GM18508 (cell line): ENCODE results near the gene PARD6G.
A peak's percentile ranks its signal among the peaks of the same experiment; 100 is the strongest.

Experiments used
- ATAC-seq: cut with Tn5 transposase; IDR thresholded peaks from one replicate; pipeline ENCODE4 v1.9.1; 2021; ENCODE audit warnings: moderate number of reproducible peaks; ENCODE audit not compliant: insufficient read depth, unreplicated experiment

The PARD6G gene

DNA sequence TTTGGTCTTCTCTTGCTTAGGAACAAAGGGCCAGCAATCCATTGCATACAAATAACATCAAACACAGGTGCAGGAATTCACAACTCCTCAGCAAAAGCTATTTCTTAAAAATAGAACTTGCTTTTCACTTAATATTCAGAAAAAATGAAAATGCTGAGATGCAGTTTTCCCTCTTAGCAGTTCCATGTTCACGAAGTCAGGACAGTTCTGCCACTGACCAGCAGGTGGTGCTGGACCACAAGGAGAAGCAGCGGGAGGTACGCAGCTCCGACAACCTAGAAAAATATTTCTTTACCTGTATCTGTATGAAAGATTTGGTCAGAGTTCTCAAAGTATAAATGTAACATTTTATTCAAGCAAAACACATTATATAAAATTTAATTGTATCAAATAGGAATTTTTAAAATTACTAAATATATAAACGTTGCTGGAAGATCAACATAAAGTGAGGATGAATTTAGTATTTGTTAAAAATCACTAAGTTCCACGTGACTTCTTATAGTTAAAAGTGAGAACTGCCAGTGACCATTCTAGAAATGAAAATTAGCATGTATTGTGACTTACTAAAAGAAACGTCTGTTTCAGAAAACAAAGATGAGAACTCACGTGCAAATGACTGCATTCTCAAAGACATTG lies 89.5 kb downstream of the PARD6G start:
- ATAC-seq: no peak

DNA sequence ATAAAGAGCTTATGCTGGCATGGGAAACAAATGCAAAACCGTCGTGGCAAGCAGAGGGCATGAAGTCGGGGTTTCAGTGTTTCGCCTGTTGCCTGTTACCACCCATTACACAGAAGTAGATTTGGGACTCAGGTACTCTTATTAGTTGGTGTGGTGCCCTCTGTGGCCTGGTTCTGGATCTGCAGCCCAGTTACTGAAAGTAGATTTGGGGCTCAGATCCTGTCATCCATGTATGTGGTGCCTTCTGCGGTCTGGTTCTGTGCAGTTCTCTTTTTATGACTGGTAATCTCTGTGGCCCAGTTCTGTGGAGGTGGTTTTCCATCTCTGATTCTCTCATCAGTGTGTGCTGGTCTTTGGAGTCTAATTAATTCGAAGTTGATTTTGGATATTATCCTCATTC lies 93.0 kb downstream of the PARD6G start:
- ATAC-seq: peak; percentile 58

DNA sequence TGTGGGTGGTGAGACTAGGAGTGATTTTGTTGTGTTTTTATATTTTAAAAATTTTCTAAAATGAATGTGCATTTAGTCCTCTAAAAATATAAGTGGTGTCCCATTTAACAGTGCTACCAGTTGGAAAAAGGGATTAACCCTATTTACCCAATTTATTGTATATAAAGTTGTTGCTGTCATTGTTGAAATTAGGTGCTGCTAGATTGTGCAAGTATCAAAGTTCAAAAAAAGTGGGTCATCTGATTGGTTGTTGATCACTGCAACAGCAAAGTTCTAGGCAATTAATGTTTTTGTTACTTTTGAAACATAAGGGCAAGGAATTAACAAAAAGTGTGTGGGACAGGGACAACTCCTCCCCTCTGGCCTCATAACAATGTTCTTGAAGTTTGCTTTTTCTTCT lies 97.6 kb downstream of the PARD6G start:
- ATAC-seq: no peak

DNA sequence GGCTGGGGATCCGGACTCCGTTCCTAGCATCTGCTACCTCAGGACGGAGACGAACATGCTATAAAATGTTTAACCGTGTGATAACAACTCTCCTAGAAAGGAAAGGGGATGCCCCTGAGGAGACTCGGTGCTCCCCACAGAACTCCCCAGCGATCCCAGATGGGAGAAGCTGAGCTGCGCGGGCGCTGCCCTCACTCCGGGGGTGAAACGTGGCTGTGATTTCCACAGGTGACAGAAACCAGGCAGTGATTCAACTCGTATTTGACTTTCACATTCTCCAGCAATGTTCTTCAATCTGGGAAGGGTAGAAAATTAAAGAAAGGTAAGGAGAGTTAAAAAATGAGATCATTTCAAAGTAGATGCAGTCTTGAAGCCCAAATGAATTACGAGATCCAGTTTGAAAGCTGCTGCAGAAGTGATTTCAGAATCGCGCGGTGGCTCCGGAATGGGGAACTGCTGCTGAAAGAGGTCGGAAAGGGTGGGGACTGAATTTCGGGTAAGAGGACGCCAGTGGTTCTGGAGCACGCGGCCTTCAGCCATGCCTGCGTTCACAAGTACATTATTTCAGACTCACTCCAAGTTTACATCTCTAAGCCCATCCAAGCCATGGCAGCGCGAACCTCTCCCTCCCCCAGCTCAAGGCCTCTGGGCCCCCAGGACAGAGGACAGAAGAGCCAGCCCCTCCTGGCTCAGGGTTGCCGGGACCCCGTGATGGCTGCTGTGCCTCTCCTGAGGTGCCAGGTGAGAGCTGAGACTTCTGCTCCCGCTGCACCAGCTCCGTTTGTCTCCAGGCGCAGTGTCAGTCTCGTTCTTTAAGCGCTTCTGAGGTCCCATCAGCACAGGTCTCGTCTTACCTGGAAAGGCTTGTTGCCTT lies 98.8 kb downstream of the PARD6G start:
- ATAC-seq: no peak

DNA sequence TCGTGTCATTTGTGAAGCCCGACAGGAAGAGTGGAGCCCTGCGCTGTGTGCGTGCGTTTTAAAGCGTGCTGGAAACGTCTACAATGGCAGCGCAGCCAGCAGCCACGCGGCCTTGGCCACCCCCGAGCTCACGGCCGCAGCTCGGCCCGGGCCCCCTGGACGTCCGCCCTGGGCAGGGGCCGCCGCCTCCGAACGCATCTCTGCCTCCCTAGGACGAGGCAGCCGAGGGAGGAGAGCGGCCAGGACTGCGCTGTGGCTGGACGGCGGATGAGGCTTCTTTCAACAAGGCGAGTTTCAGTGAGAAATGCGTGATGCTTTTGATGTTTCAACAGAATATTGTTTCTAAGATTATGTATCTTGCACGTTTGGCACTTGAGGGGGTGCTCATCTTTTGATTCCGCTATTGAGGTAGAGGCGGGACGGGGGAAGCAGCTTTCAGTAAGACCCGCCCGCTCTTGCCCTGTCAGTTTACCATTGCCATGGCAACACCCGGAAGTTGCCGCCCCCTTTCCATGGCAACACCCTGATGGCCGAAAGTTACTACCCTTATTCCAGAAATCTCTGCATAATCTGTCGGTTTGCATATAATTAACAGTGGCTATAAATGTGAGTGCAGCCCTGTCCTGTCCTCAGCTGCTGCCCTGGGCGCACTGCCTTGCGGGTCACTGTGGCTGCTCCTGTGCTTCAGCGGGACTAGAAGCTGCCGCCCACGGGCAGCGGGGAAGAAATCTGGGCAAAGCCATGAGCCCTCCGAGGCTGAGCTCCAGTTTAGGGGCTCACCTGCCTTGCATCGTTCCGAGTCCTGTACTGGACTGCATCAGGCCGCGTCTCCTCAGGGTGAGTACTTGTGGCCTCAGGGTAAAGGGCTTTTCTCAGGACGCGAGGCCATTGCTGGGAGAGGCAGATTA lies 99.6 kb downstream of the PARD6G start:
- peak; percentile 53 for ATAC-seq

DNA sequence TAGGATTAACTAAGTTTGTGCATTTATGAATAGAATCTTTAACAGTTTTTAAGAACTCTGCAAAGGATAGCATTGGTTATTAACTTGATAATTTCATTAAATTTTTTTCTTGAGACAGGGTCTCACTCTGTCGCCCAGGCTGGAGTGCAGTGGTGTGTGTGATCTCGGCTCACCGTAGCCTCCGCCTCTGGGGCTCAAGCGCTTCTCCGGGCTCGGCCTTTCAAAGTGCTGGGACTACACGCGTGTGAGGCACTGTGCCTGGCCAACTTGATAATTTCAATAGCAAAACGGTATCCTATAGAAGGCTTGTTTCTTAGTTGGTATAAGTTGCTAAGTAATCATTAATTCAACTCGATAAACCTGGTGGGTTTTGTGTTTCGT lies 100.3 kb downstream of the PARD6G start:
- ATAC-seq: no peak

DNA sequence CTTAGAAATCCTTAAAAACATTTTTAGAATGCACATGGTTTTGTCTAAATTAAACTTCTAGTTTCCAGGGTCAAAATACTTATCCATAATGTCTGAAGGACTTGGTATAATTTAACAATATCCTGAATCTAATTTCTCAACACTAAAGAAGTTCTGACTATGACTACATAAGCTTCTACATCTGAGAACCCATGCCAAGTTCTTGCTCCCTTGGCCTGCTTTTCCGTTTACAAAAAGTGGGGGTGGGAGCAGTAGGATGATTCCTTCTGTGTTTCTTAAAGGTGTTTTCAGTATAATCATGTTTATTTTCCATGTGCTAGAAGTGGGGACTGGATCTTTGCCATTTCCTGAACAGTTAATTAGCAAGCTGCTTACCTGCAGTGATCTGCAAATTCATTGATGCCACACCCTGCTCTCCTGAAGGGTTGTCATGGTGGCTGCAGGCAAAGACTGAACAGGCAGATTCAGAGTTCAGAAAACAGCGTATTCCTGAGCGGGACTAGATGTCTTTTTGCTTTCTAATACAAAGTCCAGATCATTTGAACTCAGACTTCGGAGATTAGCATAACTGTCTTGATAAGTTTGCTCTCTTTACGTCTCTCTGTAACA lies 102.0 kb downstream of the PARD6G start:
- no peak for ATAC-seq

DNA sequence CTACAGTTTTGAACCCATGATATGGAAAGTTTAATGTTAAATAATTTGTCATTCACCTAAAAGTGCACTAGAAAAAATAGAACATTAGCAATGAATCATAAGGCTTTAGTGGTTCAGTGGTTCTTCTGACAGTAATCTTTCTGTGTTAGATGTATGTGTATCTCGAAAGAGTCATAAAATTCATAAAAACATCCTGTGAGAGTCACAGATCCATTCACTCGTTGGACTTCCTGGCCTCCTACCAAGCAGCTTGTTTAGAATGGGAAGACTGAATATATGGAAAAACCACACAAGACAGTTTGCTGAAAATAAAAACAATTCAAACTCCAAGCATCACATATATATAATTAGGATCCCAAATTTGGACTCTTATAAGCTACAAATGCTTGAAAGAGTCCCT lies 103.4 kb downstream of the PARD6G start:
- ATAC-seq: no peak

DNA sequence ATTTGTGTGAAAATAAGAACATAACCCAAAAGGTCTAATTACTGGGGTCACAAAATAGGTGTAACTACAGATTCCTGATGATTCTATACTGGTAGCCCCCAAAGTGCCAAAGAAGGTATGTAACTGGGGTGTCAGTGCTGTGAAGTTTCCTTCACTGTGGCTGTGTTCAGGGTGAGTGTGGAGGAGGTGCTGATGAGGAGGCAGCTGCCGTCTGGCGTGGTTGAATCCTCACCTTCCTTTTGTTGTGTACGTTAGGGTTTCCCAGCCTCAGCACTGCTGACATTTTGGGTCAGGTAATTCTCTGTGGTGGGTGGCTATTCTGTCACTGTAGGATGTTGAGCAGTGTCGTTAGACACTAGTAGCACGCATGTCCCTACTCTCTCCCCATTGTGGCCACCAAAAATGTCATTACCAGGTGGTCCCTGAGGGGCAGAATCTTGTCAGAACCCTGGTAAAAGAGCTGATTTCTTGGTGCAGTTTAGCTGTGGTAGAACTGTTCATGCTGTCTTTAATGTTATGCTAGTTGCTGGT lies 106.8 kb downstream of the PARD6G start:
- no peak for ATAC-seq

DNA sequence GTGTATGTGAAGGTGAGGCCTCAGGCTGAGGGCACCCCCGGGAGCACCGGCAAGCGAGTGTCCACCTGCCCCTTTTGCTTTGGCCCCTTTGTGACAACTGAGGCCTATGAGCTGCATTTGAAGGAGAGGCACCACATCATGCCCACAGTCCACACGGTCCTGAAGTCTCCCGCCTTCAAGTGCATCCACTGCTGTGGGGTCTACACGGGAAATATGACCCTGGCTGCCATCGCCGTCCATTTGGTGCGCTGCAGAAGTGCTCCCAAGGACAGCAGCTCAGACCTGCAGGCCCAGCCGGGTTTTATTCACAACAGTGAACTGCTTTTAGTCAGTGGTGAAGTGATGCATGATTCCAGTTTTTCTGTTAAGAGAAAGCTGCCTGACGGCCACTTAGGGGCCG lies 109.3 kb downstream of the PARD6G start:
- no peak for ATAC-seq

DNA sequence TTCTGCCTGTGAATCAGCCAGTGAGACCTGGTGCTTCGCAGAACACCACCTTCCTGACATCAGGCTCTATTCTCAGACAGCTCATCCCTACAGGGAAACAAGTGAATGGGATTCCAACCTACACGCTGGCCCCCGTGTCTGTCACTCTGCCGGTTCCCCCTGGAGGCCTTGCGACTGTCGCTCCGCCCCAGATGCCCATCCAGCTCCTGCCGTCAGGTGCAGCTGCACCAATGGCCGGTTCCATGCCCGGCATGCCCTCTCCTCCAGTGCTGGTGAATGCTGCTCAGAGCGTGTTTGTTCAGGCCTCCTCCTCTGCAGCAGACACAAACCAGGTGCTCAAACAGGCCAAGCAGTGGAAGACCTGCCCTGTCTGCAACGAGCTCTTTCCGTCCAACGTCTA lies 110.2 kb downstream of the PARD6G start:
- ATAC-seq: no peak

DNA sequence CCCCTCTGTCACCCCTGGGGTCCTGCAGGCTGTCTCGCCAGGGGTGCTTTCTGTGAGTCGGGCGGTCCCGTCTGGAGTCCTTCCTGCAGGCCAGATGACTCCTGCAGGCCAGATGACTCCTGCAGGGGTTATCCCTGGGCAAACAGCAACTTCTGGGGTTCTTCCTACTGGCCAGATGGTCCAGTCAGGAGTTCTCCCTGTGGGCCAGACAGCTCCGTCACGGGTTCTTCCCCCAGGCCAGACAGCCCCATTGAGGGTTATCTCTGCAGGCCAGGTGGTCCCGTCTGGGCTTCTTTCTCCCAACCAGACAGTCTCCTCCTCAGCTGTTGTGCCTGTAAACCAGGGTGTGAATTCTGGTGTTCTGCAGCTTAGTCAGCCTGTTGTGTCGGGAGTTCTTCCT lies 110.6 kb downstream of the PARD6G start:
- no peak for ATAC-seq

DNA sequence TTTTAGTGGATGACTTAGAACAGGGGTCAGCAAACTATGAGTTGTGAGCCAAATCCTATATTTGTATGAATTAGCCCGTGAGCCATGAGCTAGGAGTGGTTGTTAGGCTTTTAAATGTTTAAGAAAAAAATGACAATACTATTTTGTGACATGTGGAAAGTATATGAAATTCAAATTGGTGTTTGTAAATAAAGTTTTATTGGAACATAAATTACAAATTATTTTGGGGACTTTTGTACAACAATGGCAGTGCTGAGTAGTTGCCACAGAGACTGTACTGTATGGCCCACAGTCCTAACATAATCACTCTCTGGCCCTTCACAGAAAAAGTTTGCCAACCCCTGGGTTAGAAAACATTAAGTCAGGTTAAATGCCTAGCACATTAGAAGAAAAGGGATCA lies 112.2 kb downstream of the PARD6G start:
- ATAC-seq: no peak

DNA sequence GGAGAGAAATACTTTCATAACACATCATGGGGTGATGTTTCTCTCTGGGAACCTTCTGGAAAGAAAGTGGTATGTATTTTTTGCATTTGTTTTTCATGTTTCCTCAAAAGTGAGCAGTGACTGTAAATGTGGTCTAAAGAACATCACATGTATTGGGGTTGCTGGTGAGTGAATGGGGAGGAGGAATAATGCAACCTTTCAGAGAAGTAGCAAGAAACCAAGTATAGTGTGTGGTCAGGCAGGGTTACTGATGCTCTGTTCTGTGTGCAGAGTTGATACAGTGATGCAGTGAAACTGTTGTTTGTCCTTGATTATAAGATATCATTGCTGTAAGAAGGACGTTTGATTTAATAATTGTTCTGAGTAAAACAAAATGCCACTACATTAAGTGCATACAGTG lies 114.2 kb downstream of the PARD6G start:
- no peak for ATAC-seq

DNA sequence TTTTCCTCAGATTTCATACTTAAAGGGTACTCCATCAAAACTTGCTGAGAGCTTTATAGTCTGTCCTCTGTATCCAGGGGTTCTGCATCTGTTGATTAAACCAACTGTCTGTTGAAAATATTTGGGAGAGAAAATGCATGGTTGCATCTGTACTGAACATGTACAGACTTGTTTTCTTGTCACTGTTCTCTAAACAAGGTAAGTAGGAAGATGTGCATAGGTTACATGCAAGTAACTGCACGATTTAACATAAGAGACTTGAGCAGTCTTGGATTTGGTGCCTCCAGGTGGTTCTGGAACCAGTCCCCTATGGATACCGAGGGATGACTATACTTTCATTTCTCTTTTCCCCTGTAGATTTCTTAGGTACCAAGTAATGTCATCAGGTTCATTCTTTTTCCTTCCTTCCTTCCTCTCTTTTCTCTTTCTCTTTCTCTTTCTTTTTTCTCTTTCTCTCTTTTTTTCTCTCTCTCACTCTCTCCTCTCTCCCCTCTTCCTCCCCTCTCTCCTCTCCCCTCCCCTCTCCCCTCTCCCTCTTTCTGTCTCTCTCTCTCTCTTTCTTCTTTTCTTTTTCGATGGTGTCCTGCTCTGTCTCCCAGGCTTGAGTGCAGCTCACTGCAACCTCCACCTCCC lies 115.0 kb downstream of the PARD6G start:
- no peak for ATAC-seq

DNA sequence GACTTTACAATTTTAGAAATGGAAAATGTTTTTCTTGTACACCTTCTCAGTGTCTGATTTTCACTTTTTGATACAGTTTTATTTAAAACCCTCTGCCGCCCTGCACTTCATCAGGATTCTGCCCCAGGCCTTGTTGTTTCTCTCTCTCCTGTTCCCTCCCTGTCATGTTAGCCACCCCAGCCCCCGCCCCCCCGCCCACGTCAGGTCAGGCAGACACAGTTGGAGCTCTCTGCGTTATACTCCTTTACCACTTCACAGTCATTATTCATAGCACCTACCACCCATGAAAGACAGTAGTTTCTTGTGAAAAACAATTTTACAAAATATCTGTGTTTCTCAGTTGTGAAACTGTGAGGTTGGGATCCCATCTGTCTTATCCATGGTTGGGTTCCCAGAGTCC lies 116.8 kb downstream of the PARD6G start:
- ATAC-seq: no peak

DNA sequence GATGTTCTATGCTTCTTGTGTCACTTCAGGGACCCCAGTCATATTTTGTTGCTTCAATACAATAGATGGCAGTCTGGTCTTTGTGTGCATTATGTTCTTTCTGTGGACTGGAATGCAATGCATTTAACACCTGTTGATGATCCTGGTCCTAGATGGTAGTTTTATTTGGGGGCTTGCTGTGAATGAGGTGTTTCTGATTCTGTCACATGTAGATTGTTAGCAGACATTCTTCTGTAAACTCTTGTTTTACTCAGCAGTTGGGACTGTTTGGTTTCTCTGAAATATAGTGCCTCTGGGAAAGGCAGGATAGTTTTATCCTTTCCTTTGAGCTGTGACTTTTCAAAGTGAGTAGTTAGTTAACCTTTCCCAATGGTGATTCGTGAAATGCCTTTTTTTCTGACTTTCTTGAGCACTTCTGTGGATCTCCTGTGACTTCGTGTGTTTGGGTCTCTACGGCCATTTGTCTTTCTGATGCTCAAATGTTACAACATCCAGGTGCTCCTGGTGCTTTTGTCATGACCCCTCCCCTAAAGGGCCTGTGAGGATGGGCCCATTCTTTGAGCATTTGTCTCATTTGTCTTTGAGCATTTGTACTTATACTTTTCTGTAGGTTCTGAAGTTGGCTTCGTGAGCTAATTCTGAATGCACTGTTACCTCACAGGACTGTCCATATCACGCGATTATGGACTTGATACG lies 117.5 kb downstream of the PARD6G start:
- no peak for ATAC-seq

DNA sequence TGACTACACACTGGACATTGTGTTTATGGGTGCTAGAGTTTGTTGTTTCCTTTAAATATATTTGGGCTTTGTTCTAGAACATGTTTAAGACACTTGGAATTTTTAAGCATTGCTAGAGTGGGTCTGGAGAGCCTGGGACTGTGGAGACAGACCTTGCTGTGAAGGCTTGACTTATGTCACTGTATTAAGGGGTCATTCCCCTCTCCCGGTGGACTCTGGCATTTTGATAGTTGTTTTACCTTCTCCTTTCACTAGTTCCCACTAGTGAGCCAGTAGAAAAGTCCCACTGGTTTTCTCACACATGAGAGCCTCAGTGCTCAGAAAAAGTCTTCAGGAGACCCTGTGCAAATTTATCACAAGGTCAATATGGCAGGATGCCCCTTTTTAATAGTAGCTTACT lies 119.7 kb downstream of the PARD6G start:
- no peak for ATAC-seq

DNA sequence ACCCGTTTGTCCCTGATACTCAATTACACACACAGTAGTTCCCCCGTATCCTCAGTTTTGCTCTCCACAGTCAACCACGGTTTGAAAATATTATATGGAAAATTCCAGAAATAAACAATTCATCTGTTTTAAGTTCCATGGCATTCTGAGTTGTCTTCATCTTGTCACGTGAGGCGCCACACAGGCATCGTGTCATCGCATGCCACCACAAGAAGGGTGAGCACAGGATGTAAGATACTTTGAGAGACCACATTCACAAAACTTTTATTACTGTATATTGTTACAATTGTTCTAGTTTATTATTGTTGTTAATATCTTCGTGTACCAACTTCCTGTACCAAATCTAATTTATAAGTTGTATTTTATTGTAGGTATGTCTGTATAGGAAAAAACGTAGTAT lies 120.5 kb downstream of the PARD6G start:
- no peak for ATAC-seq
